ENCODE data around the gene OLFML2B.

OLFML2B gene

DNA sequence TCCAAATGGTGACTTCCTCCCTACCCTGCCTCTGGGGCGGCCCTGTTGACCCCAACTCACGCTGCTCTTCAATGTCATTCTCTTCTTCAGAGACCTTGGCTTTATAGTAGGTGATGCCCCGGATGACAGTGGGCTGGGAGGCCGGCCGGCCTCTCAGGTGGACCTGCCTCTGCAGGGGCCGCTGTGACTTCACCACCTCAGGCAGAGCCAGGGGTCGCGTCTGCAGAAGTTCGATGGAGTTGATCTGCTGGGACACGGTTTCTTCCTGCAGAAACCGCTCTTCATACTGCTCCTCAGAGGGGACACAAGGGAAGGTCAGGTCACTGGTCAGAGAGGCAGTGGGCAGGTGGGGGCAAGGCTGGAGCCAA is 23.6 kb downstream of the OLFML2B start:
- FAIRE-seq, result no peak
- TF ChIP-seq, protein P1, sequence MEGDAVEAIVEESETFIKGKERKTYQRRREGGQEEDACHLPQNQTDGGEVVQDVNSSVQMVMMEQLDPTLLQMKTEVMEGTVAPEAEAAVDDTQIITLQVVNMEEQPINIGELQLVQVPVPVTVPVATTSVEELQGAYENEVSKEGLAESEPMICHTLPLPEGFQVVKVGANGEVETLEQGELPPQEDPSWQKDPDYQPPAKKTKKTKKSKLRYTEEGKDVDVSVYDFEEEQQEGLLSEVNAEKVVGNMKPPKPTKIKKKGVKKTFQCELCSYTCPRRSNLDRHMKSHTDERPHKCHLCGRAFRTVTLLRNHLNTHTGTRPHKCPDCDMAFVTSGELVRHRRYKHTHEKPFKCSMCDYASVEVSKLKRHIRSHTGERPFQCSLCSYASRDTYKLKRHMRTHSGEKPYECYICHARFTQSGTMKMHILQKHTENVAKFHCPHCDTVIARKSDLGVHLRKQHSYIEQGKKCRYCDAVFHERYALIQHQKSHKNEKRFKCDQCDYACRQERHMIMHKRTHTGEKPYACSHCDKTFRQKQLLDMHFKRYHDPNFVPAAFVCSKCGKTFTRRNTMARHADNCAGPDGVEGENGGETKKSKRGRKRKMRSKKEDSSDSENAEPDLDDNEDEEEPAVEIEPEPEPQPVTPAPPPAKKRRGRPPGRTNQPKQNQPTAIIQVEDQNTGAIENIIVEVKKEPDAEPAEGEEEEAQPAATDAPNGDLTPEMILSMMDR (IDR thresholded peaks at IDR 0.05; ENCODE audit: insufficient read depth, missing control alignments), result no peak
- no peak for DNase-seq (ENCODE audit: insufficient read length, low spot score)

DNA sequence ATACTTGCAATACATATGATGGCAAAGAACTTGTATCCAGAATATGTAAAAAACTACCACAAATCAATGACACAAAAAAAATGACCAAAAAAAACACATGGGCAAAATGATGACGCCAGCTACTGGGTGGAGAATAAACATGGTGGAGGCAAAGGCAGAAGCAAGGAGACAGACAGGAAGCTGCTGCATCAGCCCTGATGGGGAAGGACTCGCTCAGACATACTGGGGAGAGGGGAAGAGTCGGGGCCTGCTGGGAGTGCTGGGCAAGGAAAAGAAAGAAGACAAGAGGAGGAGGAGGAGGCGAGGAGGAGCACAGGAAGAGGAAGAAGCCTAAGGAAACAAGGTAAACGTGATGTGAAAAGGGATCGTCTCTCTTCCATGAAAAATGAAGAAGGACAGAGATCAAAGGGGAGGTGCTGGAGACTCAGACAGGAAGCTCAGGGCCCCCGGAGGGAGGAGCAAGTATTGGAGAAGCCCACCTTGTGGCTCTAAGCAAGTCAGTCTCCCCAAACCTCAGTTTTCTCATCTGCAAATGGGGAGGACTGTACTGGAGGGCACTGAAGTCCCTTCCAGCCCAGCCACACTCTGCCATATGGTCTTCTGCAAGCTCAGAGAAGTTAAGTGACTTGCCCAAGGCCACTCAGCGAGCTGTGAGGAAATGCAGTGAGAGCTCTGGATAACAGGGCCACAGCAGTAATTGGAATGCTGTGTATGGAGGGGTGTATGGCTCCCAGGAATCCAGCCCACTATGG is 24.2 kb downstream of the OLFML2B start:
- DNase-seq (ENCODE audit: insufficient read length, low spot score), result no peak
- no peak for FAIRE-seq
- TF ChIP-seq, protein P1 (IDR thresholded peaks at IDR 0.05; ENCODE audit: insufficient read depth, missing control alignments), result no peak

- DNase-seq (ENCODE audit: insufficient read length, low spot score), result no peak
- TF ChIP-seq, protein P1 (IDR thresholded peaks at IDR 0.05; ENCODE audit: insufficient read depth, missing control alignments), result no peak
Measured at GRCh38 chr1:161998811-161999210, 24.9 kb downstream of the OLFML2B start.

GRCh38 chr1:161997152-161997551 is 26.5 kb downstream of the OLFML2B start:
- TF ChIP-seq, protein P1 (IDR thresholded peaks at IDR 0.05; ENCODE audit: insufficient read depth, missing control alignments), result no peak
- FAIRE-seq (no peak), DNase-seq (ENCODE audit: insufficient read length, low spot score) (no peak)

More at GRCh38 chr1:161998811-161999210, 24.9 kb downstream of the OLFML2B start:
- FAIRE-seq, result no peak

- no peak for DNase-seq (ENCODE audit: insufficient read length, low spot score)
- TF ChIP-seq, protein P1 (IDR thresholded peaks at IDR 0.05; ENCODE audit: insufficient read depth, missing control alignments), result no peak
- FAIRE-seq, result no peak
Measured at GRCh38 chr1:161994175-161994668, 29.4 kb downstream of the OLFML2B start.

- FAIRE-seq (no peak), DNase-seq (ENCODE audit: insufficient read length, low spot score) (no peak)
- TF ChIP-seq, protein P1 (IDR thresholded peaks at IDR 0.05; ENCODE audit: insufficient read depth, missing control alignments), result no peak
Measured at GRCh38 chr1:161993576-161993975, 30.1 kb downstream of the OLFML2B start.

DNA sequence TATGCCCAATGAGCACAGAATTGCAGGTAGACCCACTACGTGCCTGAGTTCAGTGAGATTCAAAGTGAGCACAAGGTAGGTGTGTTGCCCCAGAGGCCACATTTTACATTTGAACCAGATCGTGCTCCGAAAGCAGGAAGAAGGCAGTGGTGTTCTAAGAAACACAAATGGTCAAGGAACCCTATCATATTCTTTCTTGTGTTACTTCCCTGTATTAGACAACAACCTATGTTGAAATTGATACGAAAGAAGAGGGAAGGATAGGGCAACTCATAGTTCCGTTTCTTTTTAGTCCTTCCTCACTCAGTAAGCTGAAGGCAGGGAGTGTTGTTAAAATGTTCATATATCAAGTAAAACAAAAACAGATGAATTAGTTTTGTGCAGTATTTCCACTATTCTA is 33.9 kb downstream of the OLFML2B start:
- no peak for DNase-seq (ENCODE audit: insufficient read length, low spot score)
- TF ChIP-seq, protein P1 (IDR thresholded peaks at IDR 0.05; ENCODE audit: insufficient read depth, missing control alignments), result no peak
- FAIRE-seq, result no peak
